ENCODE results near the gene KCNG4.
"Not testable (repeated sequence)": the region's sequence is repeated elsewhere in the genome, so short reads cannot be mapped to it uniquely, and the experiment has no call there.

The KCNG4 gene

DNA sequence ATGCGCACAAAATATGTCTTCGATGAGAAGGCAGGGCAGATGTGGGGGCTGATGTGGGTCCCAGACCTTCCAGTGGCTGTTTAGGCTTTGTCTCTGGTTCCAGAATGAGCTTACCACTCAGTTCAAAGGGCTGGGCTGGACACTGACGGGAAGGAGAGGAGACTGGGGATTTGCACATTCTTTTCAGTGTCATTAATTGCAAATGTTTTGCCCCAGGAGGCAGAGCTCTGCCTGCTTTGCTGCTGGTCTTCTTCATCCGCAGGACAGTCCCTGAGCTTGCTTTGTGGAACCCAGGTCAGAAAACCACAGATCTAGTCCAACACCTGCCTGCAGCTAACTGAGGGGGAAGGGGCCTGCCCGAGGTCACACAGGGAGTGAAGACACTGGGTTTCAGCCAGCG is 20.9 kb downstream of the KCNG4 start:
- H3K4me3 ChIP-seq (ENCODE audit: low read depth, low read length) = no peak overlapping the region
- ChIA-PET POLR2A (no interaction called here), CTCF (interaction anchor here (0.7 kb wide), 1 partner anchor 134 kb away, joined by 3 read pairs; no protein-coding TSS in a partner anchor)
- no peaks in the 10 kb centered on the region for H3K36me3 ChIP-seq (ENCODE audit: control insufficient read depth in 2 of 2, insufficient read depth in 1 of 2, low read length in 2 of 2)
- no peaks in the 10 kb centered on the region for H3K4me1 ChIP-seq (ENCODE audit: control insufficient read depth, insufficient read depth, low read length)
- no peak overlapping the region for H3K27ac ChIP-seq (ENCODE audit: extremely low read depth, low read depth, low read length)
- no peak for TF ChIP-seq ZNF2 (tag by site-specific recombination; IDR thresholded peaks at IDR 0.05)
- no peak for TF ChIP-seq ZSCAN30 (tag by site-specific recombination; IDR thresholded peaks at IDR 0.05)
- TF ChIP-seq ZNF48 (tag by site-specific recombination; IDR thresholded peaks at IDR 0.05) = no peak
- no peaks in the 10 kb centered on the region for H3K9me3 ChIP-seq (ENCODE audit: control insufficient read depth, insufficient read depth, low read depth, low read length)

DNA sequence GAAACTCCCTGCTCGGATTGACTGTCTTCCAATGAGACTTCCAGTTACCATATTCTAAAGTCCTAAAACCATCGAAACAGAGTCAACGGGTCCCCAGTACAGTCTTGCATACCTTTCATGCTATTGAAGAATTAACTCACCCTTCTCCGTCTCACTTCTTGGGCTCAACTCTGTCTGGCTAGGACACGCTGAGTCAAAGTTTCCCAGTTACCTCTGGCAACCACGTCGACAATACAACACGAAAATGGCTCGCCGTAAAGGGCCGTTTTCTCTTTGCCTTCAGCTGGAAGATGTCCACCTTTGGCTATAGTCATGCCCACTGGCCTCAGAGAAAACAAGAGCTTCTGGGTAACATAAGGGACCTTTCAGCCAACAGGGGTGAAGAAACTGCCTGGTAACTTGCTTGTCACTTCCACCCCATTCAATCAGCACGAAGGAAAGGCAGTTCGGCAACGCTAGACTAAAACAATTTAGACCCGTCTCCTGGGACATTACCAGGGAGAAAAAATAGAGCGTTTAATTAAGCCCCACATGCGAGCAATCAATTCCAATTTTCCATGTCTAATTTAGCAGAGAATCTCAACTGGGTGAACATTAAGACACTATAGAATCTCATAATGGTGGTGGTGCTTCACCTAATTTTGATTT is 21.5 kb downstream of the KCNG4 start:
- CTCF ChIA-PET = interaction anchor here (0.7 kb wide), 1 partner anchor 134 kb away, joined by 3 read pairs; no protein-coding TSS in a partner anchor
- POLR2A ChIA-PET = no interaction called here
- H3K9me3 ChIP-seq (ENCODE audit: control insufficient read depth, insufficient read depth, low read depth, low read length) = no peaks in the 10 kb centered on the region
- no peaks in the 10 kb centered on the region for H3K4me1 ChIP-seq (ENCODE audit: control insufficient read depth, insufficient read depth, low read length)
- H3K27ac ChIP-seq (ENCODE audit: extremely low read depth, low read depth, low read length) = no peak overlapping the region
- TF ChIP-seq ZNF596 (tag by site-specific recombination; IDR thresholded peaks at IDR 0.05) (no peak), ZNF155 (tag by site-specific recombination; IDR thresholded peaks at IDR 0.05) (no peak)
- H3K36me3 ChIP-seq (ENCODE audit: control insufficient read depth in 2 of 2, insufficient read depth in 1 of 2, low read length in 2 of 2) = no peaks in the 10 kb centered on the region
- no peak overlapping the region for H3K4me3 ChIP-seq (ENCODE audit: low read depth, low read length)

DNA sequence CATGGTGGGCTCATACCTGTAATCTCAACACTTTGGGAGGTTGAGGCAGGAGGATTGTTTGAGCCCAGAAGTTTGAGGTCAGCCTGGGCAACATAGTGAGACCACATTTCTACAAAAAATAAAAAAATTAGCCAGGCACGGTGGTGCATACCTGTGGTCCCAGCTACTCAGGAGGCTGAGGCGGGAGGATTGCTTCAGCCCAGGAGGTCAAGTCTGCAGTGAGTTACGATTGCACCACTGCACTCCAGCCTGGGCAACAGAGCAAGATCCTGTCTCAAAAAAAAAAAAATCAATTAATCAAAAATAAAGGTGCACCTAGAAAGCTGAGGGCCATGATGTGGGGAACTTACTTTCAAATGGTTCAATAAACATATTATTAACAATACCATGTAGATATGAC is 23.7 kb downstream of the KCNG4 start:
- H3K4me1 ChIP-seq (ENCODE audit: control insufficient read depth, insufficient read depth, low read length); POLR2A ChIA-PET; H3K9me3 ChIP-seq (ENCODE audit: control insufficient read depth, insufficient read depth, low read depth, low read length); H3K4me3 ChIP-seq (ENCODE audit: low read depth, low read length); H3K36me3 ChIP-seq (ENCODE audit: control insufficient read depth in 2 of 2, insufficient read depth in 1 of 2, low read length in 2 of 2); CTCF ChIA-PET; H3K27ac ChIP-seq (ENCODE audit: extremely low read depth, low read depth, low read length): not testable (repeated sequence)
- TF ChIP-seq ZNF121 (tag by site-specific recombination; IDR thresholded peaks at IDR 0.05) = peak; percentile 89

DNA sequence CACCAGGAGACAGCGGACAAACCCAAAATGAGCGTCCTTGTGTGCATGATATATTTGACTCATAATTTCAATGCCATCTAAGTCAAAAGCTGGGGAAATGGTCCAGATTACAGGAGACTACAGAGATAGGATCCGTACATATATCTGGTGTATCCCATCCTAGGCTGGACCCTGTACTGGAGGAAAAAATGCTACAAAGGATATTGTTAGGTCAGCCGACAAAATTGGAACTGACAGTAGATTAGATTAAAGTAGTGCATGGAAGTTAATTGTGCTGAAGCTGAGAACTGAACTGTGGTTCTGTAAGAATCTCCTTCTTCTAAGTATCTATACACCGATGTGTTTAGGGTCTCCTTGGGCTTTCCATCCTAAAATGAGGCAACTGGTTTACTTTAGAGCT is 24.3 kb downstream of the KCNG4 start:
- CTCF ChIA-PET = no interaction called here

DNA sequence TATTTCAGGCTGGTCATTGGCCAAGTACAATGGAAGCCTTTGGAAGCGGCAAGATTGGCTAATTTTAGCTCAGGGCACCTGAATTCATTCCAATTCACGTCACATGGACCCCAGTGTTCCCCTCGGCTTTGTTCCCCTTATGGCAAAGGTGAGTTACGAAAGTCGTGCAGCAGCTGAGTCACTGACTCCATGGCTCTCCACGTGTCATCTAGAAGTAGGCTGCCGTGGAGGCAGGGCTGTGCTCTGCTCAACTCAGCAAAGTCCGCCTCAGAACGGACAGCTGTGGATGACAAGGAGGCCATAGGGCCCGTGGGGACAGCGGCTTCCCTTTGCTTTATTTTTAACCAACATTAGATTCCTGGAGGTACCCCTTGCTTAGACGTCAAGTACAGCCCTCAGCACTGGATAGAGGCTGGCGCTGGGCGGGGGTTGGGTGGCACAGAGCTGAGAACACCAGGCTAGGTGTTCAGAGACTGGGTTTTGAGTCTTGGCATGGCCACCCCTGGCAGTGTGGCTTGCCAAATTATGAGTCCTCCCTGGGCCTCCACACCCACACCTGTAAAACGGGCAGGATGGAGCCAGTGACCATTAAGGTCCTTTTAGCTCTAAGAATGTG is 25.3 kb downstream of the KCNG4 start:
- Histone ChIP-seq H3K4me3 (ENCODE audit: low read depth, low read length) (no peak overlapping the region), H3K9me3 (ENCODE audit: control insufficient read depth, insufficient read depth, low read depth, low read length) (no peaks in the 10 kb centered on the region), H3K27ac (ENCODE audit: extremely low read depth, low read depth, low read length) (no peak overlapping the region), H3K4me1 (ENCODE audit: control insufficient read depth, insufficient read depth, low read length) (no peaks in the 10 kb centered on the region), H3K36me3 (ENCODE audit: control insufficient read depth in 2 of 2, insufficient read depth in 1 of 2, low read length in 2 of 2) (no peaks in the 10 kb centered on the region)
- ChIA-PET CTCF (interaction anchor here (0.7 to 1.1 kb wide), 2 partner anchors 28 to 77 kb away, joined by 3 read pairs; partner anchors contain the start of gene TAF1C), POLR2A (no interaction called here)
- TF ChIP-seq ZNF785 (tag by site-specific recombination; IDR thresholded peaks at IDR 0.05) = no peak
- TF ChIP-seq ZNF830 (tag by site-specific recombination; IDR thresholded peaks at IDR 0.05; ENCODE audit: low read depth) = no peak
- no peak for TF ChIP-seq ZNF529 (tag by site-specific recombination; IDR thresholded peaks at IDR 0.05; ENCODE audit: insufficient replicate concordance)
- no peak for TF ChIP-seq OSR2 (tag by site-specific recombination; IDR thresholded peaks at IDR 0.05)
- no peak for TF ChIP-seq REPIN1 (tag by site-specific recombination; IDR thresholded peaks at IDR 0.05; ENCODE audit: low read depth)
- no peak for TF ChIP-seq SALL2 (tag by site-specific recombination; IDR thresholded peaks at IDR 0.05; ENCODE audit: borderline replicate concordance)
- TF ChIP-seq, protein P1, sequence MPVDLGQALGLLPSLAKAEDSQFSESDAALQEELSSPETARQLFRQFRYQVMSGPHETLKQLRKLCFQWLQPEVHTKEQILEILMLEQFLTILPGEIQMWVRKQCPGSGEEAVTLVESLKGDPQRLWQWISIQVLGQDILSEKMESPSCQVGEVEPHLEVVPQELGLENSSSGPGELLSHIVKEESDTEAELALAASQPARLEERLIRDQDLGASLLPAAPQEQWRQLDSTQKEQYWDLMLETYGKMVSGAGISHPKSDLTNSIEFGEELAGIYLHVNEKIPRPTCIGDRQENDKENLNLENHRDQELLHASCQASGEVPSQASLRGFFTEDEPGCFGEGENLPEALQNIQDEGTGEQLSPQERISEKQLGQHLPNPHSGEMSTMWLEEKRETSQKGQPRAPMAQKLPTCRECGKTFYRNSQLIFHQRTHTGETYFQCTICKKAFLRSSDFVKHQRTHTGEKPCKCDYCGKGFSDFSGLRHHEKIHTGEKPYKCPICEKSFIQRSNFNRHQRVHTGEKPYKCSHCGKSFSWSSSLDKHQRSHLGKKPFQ (tag by site-specific recombination; IDR thresholded peaks at IDR 0.05) = no peak
- TF ChIP-seq ZNF416 (tag by site-specific recombination; IDR thresholded peaks at IDR 0.05) = no peak
- TF ChIP-seq ZNF561 (tag by site-specific recombination; IDR thresholded peaks at IDR 0.05; ENCODE audit: borderline replicate concordance) = no peak
- no peak for TF ChIP-seq ZNF626 (tag by site-specific recombination; IDR thresholded peaks at IDR 0.05)
- TF ChIP-seq ZNF354C (tag by site-specific recombination; IDR thresholded peaks at IDR 0.05; ENCODE audit: borderline replicate concordance, low read depth) = no peak
- no peak for TF ChIP-seq ZNF621 (tag by site-specific recombination; IDR thresholded peaks at IDR 0.05)
- no peak for TF ChIP-seq YY2 (tag by site-specific recombination; IDR thresholded peaks at IDR 0.05)
- TF ChIP-seq ZNF324 (tag by site-specific recombination; IDR thresholded peaks at IDR 0.05) = no peak

More for the DNA sequence above, 24.3 kb downstream of the KCNG4 start:
- Histone ChIP-seq H3K36me3 (ENCODE audit: control insufficient read depth in 2 of 2, insufficient read depth in 1 of 2, low read length in 2 of 2) (no peaks in the 10 kb centered on the region), H3K27ac (ENCODE audit: extremely low read depth, low read depth, low read length) (no peak overlapping the region), H3K9me3 (ENCODE audit: control insufficient read depth, insufficient read depth, low read depth, low read length) (no peaks in the 10 kb centered on the region), H3K4me1 (ENCODE audit: control insufficient read depth, insufficient read depth, low read length) (no peaks in the 10 kb centered on the region), H3K4me3 (ENCODE audit: low read depth, low read length) (no peak overlapping the region)
- POLR2A ChIA-PET = no interaction called here
- TF ChIP-seq ZNF473 (tag by site-specific recombination; IDR thresholded peaks at IDR 0.05) = no peak
- no peak for TF ChIP-seq ZSCAN16 (tag by site-specific recombination; IDR thresholded peaks at IDR 0.05)
- no peak for TF ChIP-seq ZNF600 (tag by site-specific recombination; IDR thresholded peaks at IDR 0.05)
- no peak for TF ChIP-seq MZF1 (tag by site-specific recombination; IDR thresholded peaks at IDR 0.05; ENCODE audit: borderline replicate concordance)
- TF ChIP-seq ZNF549 (tag by site-specific recombination; IDR thresholded peaks at IDR 0.05) = no peak
- no peak for TF ChIP-seq ZNF76 (tag by site-specific recombination; IDR thresholded peaks at IDR 0.05; ENCODE audit: borderline replicate concordance, low read depth)
- TF ChIP-seq ZNF239 (tag by site-specific recombination; IDR thresholded peaks at IDR 0.05) = no peak
- TF ChIP-seq ZNF558 (tag by site-specific recombination; IDR thresholded peaks at IDR 0.05) = no peak
- no peak for TF ChIP-seq ZNF621 (tag by site-specific recombination; IDR thresholded peaks at IDR 0.05)

Data from HEK293 (cell line).